GM21717 (cell line): ENCODE results near the gene OR51L1.
"Not testable (repeated sequence)": the region's sequence is repeated elsewhere in the genome, so short reads cannot be mapped to it uniquely, and the experiment has no call there.

ENCODE experiments used
- ATAC-seq: cut with Tn5 transposase; IDR thresholded peaks from one replicate; pipeline ENCODE4 v1.9.1; 2021; ENCODE audit warnings: mild to moderate bottlenecking, moderate library complexity; ENCODE audit not compliant: unreplicated experiment

Gene OR51L1

GRCh38 chr11:4994551-4994950 lies at the start of gene OR51L1:
Gene OR51L1 (plus strand): TSS chr11:4994851. CDS start chr11:4998983, 4,132 bp downstream.
- no peak for ATAC-seq

GRCh38 chr11:4947505-4947904 lies 47.1 kb upstream of the OR51L1 start, which contains the start of gene OR51A4:
Gene OR51A4 (minus strand): TSS chr11:4947605. CDS start chr11:4947100, 505 bp downstream.
- no peak for ATAC-seq

- ATAC-seq = not testable (repeated sequence)
These were observed 39.0 kb upstream of the OR51L1 start, which contains the start of gene OR51A2 for GRCh38 chr11:4955613-4956012. Gene OR51A2 (minus strand): TSS chr11:4955713. CDS start chr11:4955713, 0 bp downstream.

- ATAC-seq = no peak
These were observed 37.3 kb upstream of the OR51L1 start for GRCh38 chr11:4957396-4957795.

- ATAC-seq = no peak
These were observed 33.8 kb upstream of the OR51L1 start for GRCh38 chr11:4960877-4961276.

GRCh38 chr11:4962816-4963215 lies 31.8 kb upstream of the OR51L1 start:
- ATAC-seq = no peak

GRCh38 chr11:4975436-4975835 lies 19.2 kb upstream of the OR51L1 start:
- no peak for ATAC-seq

- ATAC-seq = no peak
These were observed 15.6 kb upstream of the OR51L1 start for GRCh38 chr11:4979036-4979435.

GRCh38 chr11:4982678-4983077 lies 12.0 kb upstream of the OR51L1 start:
- ATAC-seq = no peak

- no peak for ATAC-seq
These were observed 10.8 kb upstream of the OR51L1 start for GRCh38 chr11:4983841-4984240.

GRCh38 chr11:4991060-4991459 lies 3.6 kb upstream of the OR51L1 start:
- no peak for ATAC-seq

- peak; percentile 68 for ATAC-seq
These were observed 10.0 kb downstream of the OR51L1 start for GRCh38 chr11:5004424-5005274.

GRCh38 chr11:5007561-5007960 lies 12.9 kb downstream of the OR51L1 start:
- no peak for ATAC-seq

- no peak for ATAC-seq
These were observed 16.6 kb downstream of the OR51L1 start for GRCh38 chr11:5011254-5011653.

GRCh38 chr11:5013012-5013411 lies 18.4 kb downstream of the OR51L1 start:
- ATAC-seq = no peak

- no peak for ATAC-seq
These were observed 27.3 kb downstream of the OR51L1 start for GRCh38 chr11:5021996-5022395.

GRCh38 chr11:5036669-5037068 lies 42.0 kb downstream of the OR51L1 start:
- ATAC-seq = no peak

GRCh38 chr11:5037926-5038325 lies 43.3 kb downstream of the OR51L1 start:
- ATAC-seq = no peak

GRCh38 chr11:5038341-5038740 lies 43.7 kb downstream of the OR51L1 start:
- ATAC-seq = no peak

- ATAC-seq = no peak
These were observed 46.2 kb downstream of the OR51L1 start for GRCh38 chr11:5040876-5041275.

GRCh38 chr11:5042091-5042490 lies 47.4 kb downstream of the OR51L1 start:
- no peak for ATAC-seq

- ATAC-seq = no peak
These were observed 48.7 kb downstream of the OR51L1 start for GRCh38 chr11:5043380-5043779.

GRCh38 chr11:5046226-5046625 lies 51.6 kb downstream of the OR51L1 start, which contains the start of gene OR52J3:
Gene OR52J3 (plus strand): TSS chr11:5046526. CDS start chr11:5046526, 0 bp downstream.
- ATAC-seq = no peak
